Thoracic aorta endothelial cell (primary cell): ENCODE measurements around the gene NUDT14. TPM values are rescaled to one million over a fixed set of nuclear protein-coding genes. Genes with fewer than 3 reads are reported as not detected.

ENCODE experiments used
- small RNA-seq: library from RNA; depleted of rRNA; stranded (forward); fragments of <200 nt; gene quantifications from one replicate; pipeline ENCODE3, GENCODE V24; 2012
- total RNA-seq: library from RNA; depleted of rRNA; stranded (reverse); fragments of >200 nt; gene quantifications from 2 replicates; pipeline ENCODE4 v1.2.3, GENCODE V29; 2012

NUDT14 gene
- 17.0 and 26.7 TPM in 2 replicates for total RNA-seq

GRCh38 chr14:105180592-105181548 lies at the start of gene NUDT14:
Gene NUDT14, minus strand, starts transcription at chr14:105181312. Its CDS starts 103 bp downstream, at chr14:105181209.

GRCh38 chr14:105168496-105168978 lies 12.6 kb downstream of the NUDT14 start, which contains the start of gene JAG2:
Gene JAG2, minus strand, starts transcription at chr14:105168776. Its CDS starts 356 bp downstream, at chr14:105168420.

Small RNAs within 50 kb of the gene (small RNA-seq; reads per million reads assigned to genes)
- gene MIR6765 = not detected

Other genes starting within 250 kb of the NUDT14 start
- gene AHNAK2, start 202.9 kb downstream of the NUDT14 start, total RNA-seq = 112 TPM in 2 replicates
- gene CLBA1, start 195.5 kb downstream of the NUDT14 start, total RNA-seq = 5.1 and 5.2 TPM in 2 replicates
- 42.3 and 52.2 TPM in 2 replicates for gene CDCA4, start 160.2 kb downstream of the NUDT14 start, total RNA-seq
- gene GPR132, start 115.9 kb downstream of the NUDT14 start, total RNA-seq = 0.22 TPM in 1 of 2 replicates, not detected in the other
- gene JAG2, start 12.5 kb downstream of the NUDT14 start, total RNA-seq = 29.5 and 37.5 TPM in 2 replicates
- 51.5 and 54.1 TPM in 2 replicates for gene BTBD6, start 67.2 kb upstream of the NUDT14 start, total RNA-seq
- gene BRF1, start 119.7 kb upstream of the NUDT14 start, total RNA-seq = 40.3 and 40.8 TPM in 2 replicates
- 52.8 and 54.9 TPM in 2 replicates for gene PACS2, start 133.4 kb upstream of the NUDT14 start, total RNA-seq
- gene TEX22, start 217.2 kb upstream of the NUDT14 start, total RNA-seq = 0.14 and 0.27 TPM in 2 replicates
- gene MTA1, start 238.5 kb upstream of the NUDT14 start, total RNA-seq = 84.2 and 84.6 TPM in 2 replicates